Activated CD4-positive, alpha-beta T cell treated with anti-CD3 and anti-CD28 coated beads, Interleukin-2, amount 10 ng/mL, durations not matched to agents 24 days and 14 days (primary cell): ENCODE measurements around the gene RNF128. TPM values are rescaled to one million over a fixed set of nuclear protein-coding genes. Genes with fewer than 3 reads are reported as not detected.

Experiments
- DNase-seq: peaks from one replicate; pipeline ENCODE4 v3.0.0; 2022
- H3K27ac Mint-ChIP-seq: one replicate; pipeline ENCODE4 v1.8.0; 2022; ENCODE audit warnings: mild to moderate bottlenecking, mixed read lengths
- H3K27me3 Mint-ChIP-seq: one replicate; pipeline ENCODE4 v1.8.0; 2022; ENCODE audit warnings: mixed read lengths
- H3K36me3 Mint-ChIP-seq: one replicate; pipeline ENCODE4 v1.8.0; 2022; ENCODE audit warnings: low read depth, mild to moderate bottlenecking, mixed read lengths
- H3K4me1 Mint-ChIP-seq: one replicate; pipeline ENCODE4 v1.8.0; 2021; ENCODE audit warnings: mixed read lengths
- H3K4me3 Mint-ChIP-seq: one replicate; pipeline ENCODE4 v1.8.0; 2022; ENCODE audit warnings: mild to moderate bottlenecking, moderate library complexity, mixed read lengths
- H3K9me3 Mint-ChIP-seq: one replicate; pipeline ENCODE4 v1.8.0; 2021; ENCODE audit warnings: mixed read lengths
- intact Hi-C: fragments of 100-400 bp; cut with micrococcal nuclease; formaldehyde crosslinking; loops from one replicate; pipeline ENCODE4 v1.15.1; 2023
- total RNA-seq: library from RNA; stranded (reverse); gene quantifications from 2 replicates; pipeline ENCODE4 v1.2.3, GENCODE V29; 2022

RNF128 gene
- total RNA-seq: not detected in 2 replicates

GRCh38 chrX:106726485-106727437, at the start of gene RNF128:
Gene RNF128 (plus strand): TSS chrX:106726701. CDS start chrX:106726914, 213 bp downstream.
- H3K27me3 Mint-ChIP-seq: peaks cover 49% of the 10 kb centered on the region
- DNase-seq: peak; percentile 62
- intact Hi-C loops: no loop called here

GRCh38 chrX:106680716-106681115, 45.8 kb upstream of the RNF128 start:
- Mint-ChIP-seq H3K4me3 (no peak overlapping the region), H3K36me3 (no peaks in the 10 kb centered on the region), H3K27ac (no peak overlapping the region), H3K27me3 (peaks cover 2% of the 10 kb centered on the region), H3K4me1 (no peaks in the 10 kb centered on the region), H3K9me3 (no peaks in the 10 kb centered on the region)
- DNase-seq: no peak
- intact Hi-C loops: no loop called here

More at GRCh38 chrX:106726485-106727437, at the start of gene RNF128:
- Mint-ChIP-seq H3K4me3 (peak within 1 kb of the TSS; percentile 70), H3K27ac (no peak within 1 kb of the TSS), H3K4me1 (peaks cover 3% of the 10 kb centered on the region), H3K36me3 (no peaks in the 10 kb centered on the region), H3K9me3 (no peaks in the 10 kb centered on the region)

- no peak overlapping the region for H3K4me3 Mint-ChIP-seq
- H3K27me3 Mint-ChIP-seq: peaks cover 4% of the 10 kb centered on the region
- H3K4me1 Mint-ChIP-seq: no peaks in the 10 kb centered on the region
- H3K27ac Mint-ChIP-seq: no peak overlapping the region
- intact Hi-C loops: no loop called here
- no peaks in the 10 kb centered on the region for H3K9me3 Mint-ChIP-seq
- H3K36me3 Mint-ChIP-seq: no peaks in the 10 kb centered on the region
- DNase-seq: no peak
These were observed 42.3 kb upstream of the RNF128 start for GRCh38 chrX:106684207-106684606.

- Mint-ChIP-seq H3K4me3 (no peak overlapping the region), H3K36me3 (no peaks in the 10 kb centered on the region), H3K27ac (no peak overlapping the region), H3K4me1 (no peaks in the 10 kb centered on the region), H3K27me3 (peaks cover 5% of the 10 kb centered on the region), H3K9me3 (no peaks in the 10 kb centered on the region)
- no peak for DNase-seq
- intact Hi-C loops: no loop called here
These were observed 34.0 kb upstream of the RNF128 start for GRCh38 chrX:106692425-106693065.

GRCh38 chrX:106696502-106696901, 30.0 kb upstream of the RNF128 start:
- intact Hi-C loops: no loop called here
- Mint-ChIP-seq H3K9me3 (no peaks in the 10 kb centered on the region), H3K4me3 (no peak overlapping the region), H3K27me3 (peaks cover 8% of the 10 kb centered on the region), H3K4me1 (peaks cover 2% of the 10 kb centered on the region), H3K27ac (no peak overlapping the region), H3K36me3 (no peaks in the 10 kb centered on the region)
- no peak for DNase-seq

GRCh38 chrX:106698693-106699092, 27.8 kb upstream of the RNF128 start:
- no peak for DNase-seq
- Mint-ChIP-seq H3K36me3 (no peaks in the 10 kb centered on the region), H3K9me3 (no peaks in the 10 kb centered on the region), H3K4me1 (peaks cover 2% of the 10 kb centered on the region), H3K27ac (no peak overlapping the region), H3K4me3 (no peak overlapping the region), H3K27me3 (peaks cover 3% of the 10 kb centered on the region)
- intact Hi-C loops: no loop called here

GRCh38 chrX:106702636-106703035, 23.9 kb upstream of the RNF128 start:
- Mint-ChIP-seq H3K4me1 (peaks cover 2% of the 10 kb centered on the region), H3K27ac (no peak overlapping the region), H3K9me3 (no peaks in the 10 kb centered on the region), H3K4me3 (no peak overlapping the region), H3K27me3 (peaks cover 3% of the 10 kb centered on the region), H3K36me3 (no peaks in the 10 kb centered on the region)
- intact Hi-C loops: no loop called here
- no peak for DNase-seq

GRCh38 chrX:106706466-106706865, 20.0 kb upstream of the RNF128 start:
- Mint-ChIP-seq H3K36me3 (no peaks in the 10 kb centered on the region), H3K27ac (no peak overlapping the region), H3K4me1 (no peaks in the 10 kb centered on the region), H3K4me3 (no peak overlapping the region), H3K9me3 (no peaks in the 10 kb centered on the region), H3K27me3 (no peaks in the 10 kb centered on the region)
- no peak for DNase-seq
- intact Hi-C loops: no loop called here

GRCh38 chrX:106707771-106708454, 18.6 kb upstream of the RNF128 start:
- H3K4me1 Mint-ChIP-seq: no peaks in the 10 kb centered on the region
- no peaks in the 10 kb centered on the region for H3K36me3 Mint-ChIP-seq
- intact Hi-C loops: no loop called here
- no peak overlapping the region for H3K4me3 Mint-ChIP-seq
- no peaks in the 10 kb centered on the region for H3K27me3 Mint-ChIP-seq
- no peak overlapping the region for H3K27ac Mint-ChIP-seq
- H3K9me3 Mint-ChIP-seq: no peaks in the 10 kb centered on the region
- DNase-seq: no peak

GRCh38 chrX:106710771-106711170, 15.7 kb upstream of the RNF128 start:
- Mint-ChIP-seq H3K4me3 (no peak overlapping the region), H3K4me1 (no peaks in the 10 kb centered on the region), H3K27me3 (no peaks in the 10 kb centered on the region), H3K27ac (no peak overlapping the region), H3K36me3 (no peaks in the 10 kb centered on the region), H3K9me3 (no peaks in the 10 kb centered on the region)
- DNase-seq: no peak
- intact Hi-C loops: no loop called here

- DNase-seq: no peak
- Mint-ChIP-seq H3K4me3 (no peak overlapping the region), H3K27me3 (no peaks in the 10 kb centered on the region), H3K9me3 (no peaks in the 10 kb centered on the region), H3K27ac (no peak overlapping the region), H3K4me1 (no peaks in the 10 kb centered on the region), H3K36me3 (no peaks in the 10 kb centered on the region)
- intact Hi-C loops: no loop called here
These were observed 15.1 kb upstream of the RNF128 start for GRCh38 chrX:106711375-106711774.

- intact Hi-C loops: no loop called here
- no peak overlapping the region for H3K4me3 Mint-ChIP-seq
- peaks cover 2% of the 10 kb centered on the region for H3K27me3 Mint-ChIP-seq
- no peak overlapping the region for H3K27ac Mint-ChIP-seq
- no peaks in the 10 kb centered on the region for H3K4me1 Mint-ChIP-seq
- no peaks in the 10 kb centered on the region for H3K36me3 Mint-ChIP-seq
- H3K9me3 Mint-ChIP-seq: no peaks in the 10 kb centered on the region
- DNase-seq: no peak
These were observed 10.5 kb upstream of the RNF128 start for GRCh38 chrX:106716004-106716403.

- no peaks in the 10 kb centered on the region for H3K9me3 Mint-ChIP-seq
- intact Hi-C loops: no loop called here
- DNase-seq: no peak
- peaks cover 2% of the 10 kb centered on the region for H3K27me3 Mint-ChIP-seq
- H3K36me3 Mint-ChIP-seq: no peaks in the 10 kb centered on the region
- no peak overlapping the region for H3K4me3 Mint-ChIP-seq
- no peak overlapping the region for H3K27ac Mint-ChIP-seq
- H3K4me1 Mint-ChIP-seq: no peaks in the 10 kb centered on the region
These were observed 10.0 kb upstream of the RNF128 start for GRCh38 chrX:106716463-106716862.

- Mint-ChIP-seq H3K4me1 (no peaks in the 10 kb centered on the region), H3K27me3 (peaks cover 7% of the 10 kb centered on the region), H3K9me3 (no peaks in the 10 kb centered on the region), H3K27ac (no peak overlapping the region), H3K36me3 (no peaks in the 10 kb centered on the region), H3K4me3 (no peak overlapping the region)
- no peak for DNase-seq
- intact Hi-C loops: no loop called here
These were observed 7.8 kb upstream of the RNF128 start for GRCh38 chrX:106718709-106719108.
